HFFc6 (cell line): ENCODE results near the gene PSMB4. TPM values are rescaled to one million over a fixed set of nuclear protein-coding genes. Genes with fewer than 3 reads are reported as not detected.
A peak's percentile ranks its signal among the peaks of the same experiment; 100 is the strongest.
"Not testable (repeated sequence)": the region's sequence is repeated elsewhere in the genome, so short reads cannot be mapped to it uniquely, and the experiment has no call there.

Experiments
- DNase-seq: peaks from one replicate; pipeline ENCODE4 v3.0.0-alpha.2; 2018
- H3K27ac Mint-ChIP-seq: 2 replicates; pipeline ENCODE4 v1.8.0; 2020; ENCODE audit warnings: mild to moderate bottlenecking, mixed read lengths
- H3K27me3 Mint-ChIP-seq: 2 replicates; pipeline ENCODE4 v1.8.0; 2021; ENCODE audit warnings: mild to moderate bottlenecking, moderate library complexity, mixed read lengths; ENCODE audit not compliant: insufficient read depth
- H3K36me3 Mint-ChIP-seq: 2 replicates; pipeline ENCODE4 v1.8.0; 2021; ENCODE audit warnings: low read depth, mixed read lengths
- H3K4me1 Mint-ChIP-seq: 2 replicates; pipeline ENCODE4 v1.8.0; 2020; ENCODE audit warnings: low read depth, mixed read lengths
- H3K4me3 Mint-ChIP-seq: 2 replicates; pipeline ENCODE4 v1.8.0; 2020; ENCODE audit warnings: mild to moderate bottlenecking, moderate library complexity, mixed read lengths
- H3K9me3 Mint-ChIP-seq: 2 replicates; pipeline ENCODE4 v1.8.0; 2020; ENCODE audit warnings: mild to moderate bottlenecking, mixed read lengths
- CTCF ChIP-seq: fragments of 200-600 bp; sonication (generic); IDR thresholded peaks from 2 replicates; pipeline ENCODE4 v1.5.0; 2021; ENCODE audit warnings: antibody characterized with exemption, mild to moderate bottlenecking
- total RNA-seq, 6 experiments: library from RNA; stranded (reverse); fragmentation: NEBNext Ultra II Directional; extraction: Animal tissue kit (Norgen Biotek cat#: 25700); gene quantifications; 2 replicates in 1 of 6; 3 replicates in 5 of 6; pipeline ENCODE4 v1.2.3, GENCODE V29; 2021

Gene PSMB4
- total RNA-seq, 6 experiments from 2014 or later: 342 to 409 (median 371) TPM

GRCh38 chr1:151416231-151416630 lies 16.9 kb downstream of the PSMB4 start:
- Mint-ChIP-seq H3K27me3 (no peaks in the 10 kb centered on the region), H3K4me3 (no peak overlapping the region), H3K36me3 (peaks cover 22% of the 10 kb centered on the region), H3K9me3 (no peaks in the 10 kb centered on the region), H3K27ac (peak overlapping the region; percentile 38; the same call in 1 of the 2 replicates), H3K4me1 (peaks cover 6% of the 10 kb centered on the region)
- peak; percentile 74 for DNase-seq
- TF ChIP-seq CTCF: no peak

GRCh38 chr1:151418081-151418480 lies 18.7 kb downstream of the PSMB4 start:
- no peak for DNase-seq
- no peak for TF ChIP-seq CTCF
- Mint-ChIP-seq H3K36me3 (peaks cover 29% of the 10 kb centered on the region), H3K27me3 (no peaks in the 10 kb centered on the region), H3K27ac (peak overlapping the region; percentile 10; the same call in 1 of the 2 replicates), H3K4me1 (peaks cover 6% of the 10 kb centered on the region), H3K4me3 (no peak overlapping the region; the same call in 1 of the 2 replicates), H3K9me3 (no peaks in the 10 kb centered on the region)

GRCh38 chr1:151419819-151420218 lies 20.4 kb downstream of the PSMB4 start:
- Mint-ChIP-seq H3K4me1 (peaks cover 6% of the 10 kb centered on the region), H3K4me3 (no peak overlapping the region), H3K36me3 (peaks cover 44% of the 10 kb centered on the region), H3K27ac (no peak overlapping the region), H3K27me3 (no peaks in the 10 kb centered on the region), H3K9me3 (no peaks in the 10 kb centered on the region)
- no peak for DNase-seq
- no peak for TF ChIP-seq CTCF

- H3K4me1 Mint-ChIP-seq: peaks cover 2% of the 10 kb centered on the region; the same call in 1 of the 2 replicates
- peaks cover 50% of the 10 kb centered on the region for H3K36me3 Mint-ChIP-seq
- TF ChIP-seq CTCF: no peak
- H3K27me3 Mint-ChIP-seq: no peaks in the 10 kb centered on the region
- no peak overlapping the region for H3K4me3 Mint-ChIP-seq
- no peak overlapping the region for H3K27ac Mint-ChIP-seq
- DNase-seq: no peak
- no peaks in the 10 kb centered on the region for H3K9me3 Mint-ChIP-seq
Observed at GRCh38 chr1:151425103-151425502, 25.7 kb downstream of the PSMB4 start.

GRCh38 chr1:151428068-151428467 lies 28.7 kb downstream of the PSMB4 start:
- H3K27ac Mint-ChIP-seq: no peak overlapping the region
- H3K36me3 Mint-ChIP-seq: peaks cover 39% of the 10 kb centered on the region

GRCh38 chr1:151433827-151434226 lies 34.5 kb downstream of the PSMB4 start:
- not testable (repeated sequence) for H3K9me3 Mint-ChIP-seq, H3K36me3 Mint-ChIP-seq, H3K27ac Mint-ChIP-seq, H3K27me3 Mint-ChIP-seq, DNase-seq, H3K4me3 Mint-ChIP-seq
- H3K4me1 Mint-ChIP-seq: peaks cover 26% of the 10 kb centered on the region

More at GRCh38 chr1:151428068-151428467, 28.7 kb downstream of the PSMB4 start:
- Mint-ChIP-seq H3K9me3 (no peaks in the 10 kb centered on the region), H3K4me1 (peaks cover 7% of the 10 kb centered on the region; the same call in 1 of the 2 replicates), H3K4me3 (no peak overlapping the region), H3K27me3 (no peaks in the 10 kb centered on the region)
- DNase-seq: no peak
- no peak for TF ChIP-seq CTCF
